KMS-11 (cell line): ENCODE measurements around the gene RASGRF2.

Experiments
- H2AFZ ChIP-seq: fragments of 200-600 bp; sonication (generic); 2 replicates; pipeline ENCODE4 v1.6.1; 2016; ENCODE audit warnings: antibody characterized with exemption, mixed run types, low read depth
- H3K27ac ChIP-seq: fragments of 200-600 bp; sonication (generic); 2 replicates; pipeline ENCODE4 v1.6.1; 2016; ENCODE audit warnings: mild to moderate bottlenecking, mixed run types
- H3K27me3 ChIP-seq: fragments of 200-600 bp; sonication (generic); 2 replicates; pipeline ENCODE4 v1.6.1; 2017; ENCODE audit warnings: mild to moderate bottlenecking, low read depth, mixed run types, moderate library complexity; ENCODE audit not compliant: insufficient read depth
- H3K36me3 ChIP-seq: fragments of 200-600 bp; sonication (generic); 2 replicates; pipeline ENCODE4 v1.6.1; 2017; ENCODE audit warnings: mild to moderate bottlenecking, mixed run types; ENCODE audit not compliant: insufficient read depth
- H3K4me1 ChIP-seq: fragments of 200-600 bp; sonication (generic); 2 replicates; pipeline ENCODE4 v1.6.1; 2016; ENCODE audit warnings: mild to moderate bottlenecking, low read depth, mixed run types; ENCODE audit not compliant: poor library complexity, severe bottlenecking
- H3K4me2 ChIP-seq: fragments of 200-600 bp; sonication (generic); 2 replicates; pipeline ENCODE4 v1.7.0; 2016; ENCODE audit warnings: mild to moderate bottlenecking, mixed run types
- H3K4me3 ChIP-seq: fragments of 200-600 bp; sonication (generic); IDR thresholded peaks from 2 replicates; pipeline ENCODE4 v1.6.1; 2017; ENCODE audit warnings: low read depth, low read length, mixed read lengths; ENCODE audit not compliant: insufficient read depth
- H3K79me2 ChIP-seq: fragments of 200-600 bp; sonication (generic); 2 replicates; pipeline ENCODE4 v1.6.1; 2016; ENCODE audit warnings: low read depth, mixed run types; ENCODE audit not compliant: insufficient read depth
- H3K9ac ChIP-seq: fragments of 200-600 bp; sonication (generic); 2 replicates; pipeline ENCODE4 v1.6.1; 2016; ENCODE audit warnings: mild to moderate bottlenecking, mixed run types
- H4K20me1 ChIP-seq: fragments of 200-600 bp; sonication (generic); 2 replicates; pipeline ENCODE4 v1.6.1; 2016; ENCODE audit warnings: mild to moderate bottlenecking, mixed run types; ENCODE audit not compliant: insufficient read depth
- TF ChIP-seq, protein P1 (sequence below): fragments of 200-600 bp; sonication (generic); conservative IDR thresholded peaks from 2 replicates; pipeline ENCODE4 v1.6.1; 2017; ENCODE audit warnings: low read depth, mild to moderate bottlenecking, antibody characterized with exemption, low read length, moderate library complexity, mixed read lengths

RASGRF2 gene

GRCh38 chr5:81226286-81226685, 266.1 kb downstream of the RASGRF2 start:
- TF ChIP-seq, protein P1, sequence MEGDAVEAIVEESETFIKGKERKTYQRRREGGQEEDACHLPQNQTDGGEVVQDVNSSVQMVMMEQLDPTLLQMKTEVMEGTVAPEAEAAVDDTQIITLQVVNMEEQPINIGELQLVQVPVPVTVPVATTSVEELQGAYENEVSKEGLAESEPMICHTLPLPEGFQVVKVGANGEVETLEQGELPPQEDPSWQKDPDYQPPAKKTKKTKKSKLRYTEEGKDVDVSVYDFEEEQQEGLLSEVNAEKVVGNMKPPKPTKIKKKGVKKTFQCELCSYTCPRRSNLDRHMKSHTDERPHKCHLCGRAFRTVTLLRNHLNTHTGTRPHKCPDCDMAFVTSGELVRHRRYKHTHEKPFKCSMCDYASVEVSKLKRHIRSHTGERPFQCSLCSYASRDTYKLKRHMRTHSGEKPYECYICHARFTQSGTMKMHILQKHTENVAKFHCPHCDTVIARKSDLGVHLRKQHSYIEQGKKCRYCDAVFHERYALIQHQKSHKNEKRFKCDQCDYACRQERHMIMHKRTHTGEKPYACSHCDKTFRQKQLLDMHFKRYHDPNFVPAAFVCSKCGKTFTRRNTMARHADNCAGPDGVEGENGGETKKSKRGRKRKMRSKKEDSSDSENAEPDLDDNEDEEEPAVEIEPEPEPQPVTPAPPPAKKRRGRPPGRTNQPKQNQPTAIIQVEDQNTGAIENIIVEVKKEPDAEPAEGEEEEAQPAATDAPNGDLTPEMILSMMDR: no peak
- Histone ChIP-seq H3K4me1 (no peaks in the 10 kb centered on the region), H3K4me3 (no peak overlapping the region), H3K27ac (no peak overlapping the region), H3K4me2 (no peak overlapping the region), H3K36me3 (no peaks in the 10 kb centered on the region), H3K27me3 (no peaks in the 10 kb centered on the region), H3K9ac (no peak overlapping the region), H3K79me2 (no peaks in the 10 kb centered on the region), H2AFZ (no peak overlapping the region), H4K20me1 (no peaks in the 10 kb centered on the region)

DNA sequence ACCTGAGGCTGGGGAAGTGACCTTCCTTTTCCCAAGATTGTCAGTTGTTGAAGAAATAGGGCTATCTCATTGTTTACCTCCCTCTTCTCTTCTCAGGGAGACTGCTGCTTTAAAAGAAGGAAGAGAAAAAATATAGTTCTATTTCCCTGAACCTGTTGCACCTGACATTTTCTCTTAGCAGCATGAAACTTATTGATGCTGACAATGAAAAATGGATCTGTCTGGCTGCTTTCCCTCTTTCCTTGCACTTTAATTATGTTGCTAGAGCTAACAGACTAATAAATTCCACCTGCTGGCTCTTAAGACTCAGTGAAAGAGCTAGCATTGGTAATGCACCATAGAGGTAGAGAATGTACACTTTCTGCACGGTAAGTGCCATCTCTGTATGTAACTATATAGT, 266.8 kb downstream of the RASGRF2 start:
- Histone ChIP-seq H2AFZ (no peak overlapping the region), H3K36me3 (no peaks in the 10 kb centered on the region), H4K20me1 (no peaks in the 10 kb centered on the region), H3K79me2 (no peaks in the 10 kb centered on the region), H3K9ac (no peak overlapping the region), H3K4me2 (no peak overlapping the region), H3K4me1 (no peaks in the 10 kb centered on the region), H3K27ac (no peak overlapping the region), H3K4me3 (no peak overlapping the region), H3K27me3 (no peaks in the 10 kb centered on the region)
- TF ChIP-seq, protein P1: no peak

- TF ChIP-seq, protein P1: no peak
- no peaks in the 10 kb centered on the region for H3K36me3 ChIP-seq
- no peak overlapping the region for H2AFZ ChIP-seq
- H3K27me3 ChIP-seq: no peaks in the 10 kb centered on the region
- H3K4me2 ChIP-seq: no peak overlapping the region
- H4K20me1 ChIP-seq: no peaks in the 10 kb centered on the region
- H3K79me2 ChIP-seq: no peaks in the 10 kb centered on the region
- H3K27ac ChIP-seq: no peak overlapping the region
- no peak overlapping the region for H3K9ac ChIP-seq
- no peak overlapping the region for H3K4me3 ChIP-seq
- H3K4me1 ChIP-seq: no peaks in the 10 kb centered on the region
These were observed 267.9 kb downstream of the RASGRF2 start for GRCh38 chr5:81228084-81228483.

GRCh38 chr5:81230416-81230815, 270.3 kb downstream of the RASGRF2 start:
- no peaks in the 10 kb centered on the region for H3K4me1 ChIP-seq
- no peaks in the 10 kb centered on the region for H3K36me3 ChIP-seq
- H2AFZ ChIP-seq: no peak overlapping the region
- TF ChIP-seq, protein P1: no peak
- H3K27me3 ChIP-seq: no peaks in the 10 kb centered on the region
- no peaks in the 10 kb centered on the region for H4K20me1 ChIP-seq
- H3K4me3 ChIP-seq: no peak overlapping the region
- no peak overlapping the region for H3K9ac ChIP-seq
- H3K4me2 ChIP-seq: no peak overlapping the region
- no peak overlapping the region for H3K27ac ChIP-seq
- no peaks in the 10 kb centered on the region for H3K79me2 ChIP-seq
